Common myeloid progenitor, CD34-positive (primary cell): ENCODE data around the gene TMEM109.

Experiments used
- CTCF ChIA-PET: fragments of 350-600 bp; sonication (Branson Sonifier 250); formaldehyde crosslinking; loops from one replicate; lab custom pipeline; 2021; ENCODE audit warnings: antibody characterized with exemption; lab: Charles Lee
- POLR2A ChIA-PET: fragments of 350-600 bp; sonication (Branson Sonifier 250); formaldehyde crosslinking; loops from one replicate; lab custom pipeline; 2021; ENCODE audit warnings: antibody characterized with exemption; lab: Charles Lee
- DNase-seq, 3 donors: peaks; one replicate each; pipeline versions ENCODE4 v3.0.0 to v3.0.0-alpha.2; 2013
- H3K27ac ChIP-seq, 2 experiments: 1 replicate in 1 of 2; 2 replicates in 1 of 2; pipeline ENCODE4 v1.7.0; 2013; ENCODE audit warnings: inconsistent platforms in 2 of 2, low read length in 2 of 2, mild to moderate bottlenecking in 2 of 2, low read depth in 1 of 2, moderate library complexity in 1 of 2; ENCODE audit not compliant: severe bottlenecking in 2 of 2, insufficient read depth in 1 of 2, poor library complexity in 1 of 2
- H3K27me3 ChIP-seq, 5 experiments: replicated peaks in 2 of 5; 1 replicate in 3 of 5; 2 replicates in 2 of 5; pipeline versions ENCODE4 v1.6.1 to v1.7.0; 2013; ENCODE audit warnings: low read length in 4 of 5, mild to moderate bottlenecking in 2 of 5, moderate library complexity in 2 of 5, inconsistent platforms in 1 of 5; ENCODE audit not compliant: insufficient read depth in 5 of 5, control insufficient read depth in 4 of 5
- H3K36me3 ChIP-seq, 4 experiments: 1 replicate in 2 of 4; 2 replicates in 2 of 4; pipeline versions ENCODE4 v1.6.1 to v1.7.0; 2013; ENCODE audit warnings: low read length in 3 of 4, control low read depth in 1 of 4, mild to moderate bottlenecking in 1 of 4; ENCODE audit not compliant: control insufficient read depth in 4 of 4, insufficient read depth in 4 of 4
- H3K4me1 ChIP-seq, 4 experiments: 1 replicate in 3 of 4; 2 replicates in 1 of 4; pipeline versions ENCODE4 v1.6.1 to v1.7.1; 2013; ENCODE audit warnings: low read length in 3 of 4, mild to moderate bottlenecking in 3 of 4, control low read depth in 1 of 4, inconsistent platforms in 1 of 4, moderate library complexity in 1 of 4; ENCODE audit not compliant: control insufficient read depth in 4 of 4, insufficient read depth in 4 of 4; ENCODE audit errors: control extremely low read depth in 1 of 4
- H3K4me3 ChIP-seq, 7 experiments: 1 replicate in 4 of 7; 2 replicates in 3 of 7; pipeline versions ENCODE4 v1.5.1 to v1.7.0; 2013; ENCODE audit warnings: mild to moderate bottlenecking in 7 of 7, low read length in 6 of 7, moderate library complexity in 6 of 7, inconsistent platforms in 2 of 7, low read depth in 2 of 7, control low read depth in 1 of 7; ENCODE audit not compliant: insufficient read depth in 4 of 7, control insufficient read depth in 1 of 7; ENCODE audit errors: extremely low read depth in 1 of 7
- H3K9me3 ChIP-seq, 5 experiments: 1 replicate in 4 of 5; 2 replicates in 1 of 5; pipeline versions ENCODE4 v1.6.1 to v1.7.1; 2013; ENCODE audit warnings: low read length in 4 of 5, mild to moderate bottlenecking in 2 of 5, inconsistent platforms in 1 of 5, low read depth in 1 of 5, moderate library complexity in 1 of 5; ENCODE audit not compliant: control insufficient read depth in 4 of 5, insufficient read depth in 2 of 5; ENCODE audit errors: control extremely low read depth in 1 of 5
- WGBS: methylation state at CpG from one replicate; pipeline ENCODE4 v1.1.5; 2013; ENCODE audit not compliant: insufficient coverage; 5-methylcytosine and 5-hydroxymethylcytosine counted together

TMEM109 gene

GRCh38 chr11:60939301-60939700 lies 25.3 kb downstream of the TMEM109 start:
- Histone ChIP-seq H3K36me3 (no peaks in the 10 kb centered on the region), H3K4me3 (no peak overlapping the region), H3K27me3 (peaks cover 0 to 11% (median 2%) of the 10 kb centered on the region in 5 experiments), H3K4me1 (no peaks in the 10 kb centered on the region), H3K27ac (no peak overlapping the region), H3K9me3 (peaks cover 0 to 2% (median 0%) of the 10 kb centered on the region in 5 experiments)
- POLR2A ChIA-PET: no interaction called here
- DNase-seq: no peak
- CTCF ChIA-PET: interaction anchor here (2.1 kb wide), 1 partner anchor 10 kb away, joined by 6 read pairs; no protein-coding TSS in a partner anchor
- whole genome bisulfite sequencing: 96% methylated on average over 5 of the region's 7 CpGs

DNA sequence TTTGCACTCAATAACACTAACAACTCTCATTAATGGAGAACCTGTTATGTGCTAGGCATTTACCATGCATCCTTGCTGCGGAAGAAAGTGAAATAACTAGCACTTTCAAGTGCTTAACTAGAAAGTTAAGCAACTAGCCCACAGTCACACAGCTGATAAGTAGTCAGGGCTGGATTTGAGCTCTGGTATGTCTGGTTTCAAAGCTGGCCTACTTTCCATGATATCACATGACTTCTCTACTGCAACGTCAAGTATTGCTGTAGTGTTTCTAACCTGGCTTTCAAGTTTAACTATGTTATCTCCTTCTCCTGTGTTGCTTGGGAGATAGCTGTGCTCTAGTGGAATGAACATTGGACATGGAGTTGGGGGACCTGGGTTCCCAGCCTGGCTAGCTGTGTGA lies 25.9 kb downstream of the TMEM109 start:
- DNase-seq: no peak
- H3K27ac ChIP-seq: no peak overlapping the region
- ChIA-PET POLR2A (no interaction called here), CTCF (interaction anchor here (0.9 to 2.1 kb wide), 5 partner anchors 10 to 74 kb away, joined by 3 to 12 read pairs (median 4); no protein-coding TSS in a partner anchor)
- no peak overlapping the region for H3K4me3 ChIP-seq
- H3K9me3 ChIP-seq: peaks cover 0 to 2% (median 0%) of the 10 kb centered on the region in 5 experiments
- H3K36me3 ChIP-seq: no peaks in the 10 kb centered on the region
- H3K4me1 ChIP-seq: no peaks in the 10 kb centered on the region
- H3K27me3 ChIP-seq: peaks cover 0 to 11% (median 5%) of the 10 kb centered on the region in 5 experiments
- 100% methylated on average over 1 of the region's 2 CpGs for WGBS

- CTCF ChIA-PET: interaction anchor here (1.2 to 2.1 kb wide), 5 partner anchors 8 to 111 kb away, joined by 3 to 6 read pairs (median 5); no protein-coding TSS in a partner anchor
Measured at GRCh38 chr11:60941371-60942119, 27.6 kb downstream of the TMEM109 start.

DNA sequence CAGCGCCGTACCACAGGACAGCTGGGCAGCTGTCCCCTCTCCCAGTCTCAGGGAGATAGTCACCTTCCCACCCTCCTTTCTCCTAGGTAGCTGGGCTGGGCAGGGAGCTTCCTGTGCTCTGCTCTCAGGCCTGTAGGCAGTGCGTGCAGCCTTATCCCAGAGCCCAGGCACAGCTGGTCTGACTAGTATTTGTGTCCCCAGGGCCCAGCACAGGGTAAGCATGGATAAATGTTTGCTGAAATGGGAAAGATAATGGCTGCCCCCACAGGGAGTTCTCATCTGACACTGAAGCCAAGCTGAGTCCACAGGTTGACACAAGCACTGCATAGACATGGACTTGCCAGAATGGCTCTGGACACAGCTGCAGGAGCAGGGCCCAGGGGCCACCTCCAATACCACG lies 28.3 kb downstream of the TMEM109 start:
- no peaks in the 10 kb centered on the region for H3K36me3 ChIP-seq
- H3K4me3 ChIP-seq: no peak overlapping the region
- H3K27ac ChIP-seq: no peak overlapping the region
- CTCF ChIA-PET: interaction anchor here (1.0 to 1.6 kb wide), 5 partner anchors 12 to 111 kb away, joined by 3 to 6 read pairs (median 4); no protein-coding TSS in a partner anchor
- H3K27me3 ChIP-seq: peaks cover 0 to 15% (median 5%) of the 10 kb centered on the region in 5 experiments
- POLR2A ChIA-PET: no interaction called here
- 95% methylated on average over 3 of the region's 4 CpGs for WGBS
- H3K9me3 ChIP-seq: peaks cover 0 to 2% (median 0%) of the 10 kb centered on the region in 5 experiments
- no peak for DNase-seq
- peaks cover 0 to 3% (median 0%) of the 10 kb centered on the region in 4 experiments for H3K4me1 ChIP-seq

More at GRCh38 chr11:60941371-60942119, 27.6 kb downstream of the TMEM109 start:
- Histone ChIP-seq H3K27ac (no peak overlapping the region), H3K4me3 (no peak overlapping the region), H3K9me3 (peaks cover 0 to 2% (median 0%) of the 10 kb centered on the region in 5 experiments), H3K36me3 (no peaks in the 10 kb centered on the region), H3K4me1 (peaks cover 0 to 3% (median 0%) of the 10 kb centered on the region in 4 experiments), H3K27me3 (peaks cover 0 to 10% (median 5%) of the 10 kb centered on the region in 5 experiments)
- POLR2A ChIA-PET: no interaction called here
- DNase-seq: no peak
- WGBS: 94% methylated on average over 4 of the region's 6 CpGs

DNA sequence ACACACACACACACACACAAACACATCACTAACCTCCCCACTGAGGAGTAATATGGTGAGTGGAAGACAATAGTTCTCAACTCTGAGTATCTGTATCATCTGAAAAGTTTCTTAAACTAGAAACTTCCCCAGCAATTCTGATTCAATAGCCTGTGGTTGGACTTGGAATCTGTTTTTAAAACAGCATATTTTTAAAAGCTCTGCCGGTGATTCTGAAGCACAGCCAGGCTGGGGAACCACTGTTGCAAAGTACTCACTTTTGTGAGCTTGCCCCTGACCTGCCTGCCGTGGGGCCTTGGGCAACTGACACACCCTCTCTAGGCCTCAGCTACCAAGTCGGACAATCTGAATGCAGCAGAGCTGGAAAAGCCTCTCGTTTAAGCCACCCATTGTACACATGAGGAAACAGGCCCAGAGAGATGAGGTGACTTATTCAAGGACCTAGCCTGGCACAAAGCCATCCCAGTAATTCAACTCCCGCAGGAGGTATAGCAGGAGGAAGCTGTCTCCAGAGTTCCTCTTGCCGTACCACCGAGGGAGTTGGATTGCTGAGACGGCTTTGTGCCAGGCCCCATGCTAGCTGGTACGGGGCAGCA lies 29.1 kb downstream of the TMEM109 start:
- ChIA-PET POLR2A (interaction anchor here (0.7 kb wide), 1 partner anchor 130 kb away, joined by 3 read pairs; no protein-coding TSS in a partner anchor), CTCF (interaction anchor here (1.0 to 1.3 kb wide), 3 partner anchors 15 to 35 kb away, joined by 3 to 6 read pairs (median 4); no protein-coding TSS in a partner anchor)
- Histone ChIP-seq H3K36me3 (no peaks in the 10 kb centered on the region), H3K4me1 (peaks cover 0 to 3% (median 0%) of the 10 kb centered on the region in 4 experiments), H3K4me3 (no peak overlapping the region), H3K27me3 (peaks cover 0 to 15% (median 7%) of the 10 kb centered on the region in 5 experiments), H3K27ac (no peak overlapping the region), H3K9me3 (peaks cover 0 to 2% (median 0%) of the 10 kb centered on the region in 5 experiments)
- DNase-seq: no peak
- WGBS: 96% methylated on average over 7 of the region's 9 CpGs

DNA sequence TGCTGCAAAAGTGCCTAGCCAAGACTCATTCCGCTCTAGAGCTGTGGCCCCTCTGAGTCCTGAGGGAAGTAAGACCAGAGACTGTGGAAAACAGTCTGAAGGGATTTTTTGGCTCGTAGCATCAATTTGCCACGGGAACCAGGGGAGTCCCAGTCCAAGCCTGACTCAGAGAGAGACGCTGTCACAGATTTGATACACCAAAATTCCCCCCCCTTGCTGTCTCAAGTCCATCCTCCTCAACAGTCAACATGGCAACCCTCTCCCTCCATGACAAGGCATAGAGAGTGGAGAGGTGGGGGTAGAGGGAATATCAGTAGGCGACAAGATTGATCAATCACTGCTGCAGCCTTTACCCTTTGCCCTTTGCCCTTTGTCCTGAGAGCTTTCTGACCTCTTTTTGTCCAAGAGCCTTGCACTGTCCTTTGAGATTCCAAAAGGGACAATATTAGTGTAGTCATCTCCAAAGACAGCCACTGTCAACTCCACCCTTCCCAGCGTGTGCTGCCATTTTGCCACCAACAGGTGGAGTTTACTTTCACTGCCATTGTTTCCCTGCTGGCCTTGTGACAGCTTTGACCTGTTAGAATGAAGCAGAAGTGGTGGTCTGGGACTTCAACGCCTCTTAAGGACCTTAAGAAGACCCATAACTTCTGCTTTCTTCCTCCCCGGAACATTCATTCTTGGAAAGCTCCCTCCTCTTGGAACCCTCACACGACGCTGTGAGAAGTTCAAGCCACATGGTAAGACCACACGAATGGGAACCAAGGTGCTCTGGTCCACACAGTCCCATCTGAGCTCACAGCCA lies 30.7 kb downstream of the TMEM109 start:
- H3K36me3 ChIP-seq: no peaks in the 10 kb centered on the region
- H3K4me1 ChIP-seq: peaks cover 0 to 3% (median 0%) of the 10 kb centered on the region in 4 experiments
- peaks cover 0 to 27% (median 10%) of the 10 kb centered on the region in 5 experiments for H3K27me3 ChIP-seq
- ChIA-PET CTCF (interaction anchor here (1.0 to 1.5 kb wide), 4 partner anchors 9 to 28 kb away, joined by 3 to 4 read pairs (median 3); no protein-coding TSS in a partner anchor), POLR2A (no interaction called here)
- peak in 2 of 3 donors; percentile 67 to 76 for DNase-seq
- H3K9me3 ChIP-seq: peaks cover 0 to 2% (median 0%) of the 10 kb centered on the region in 5 experiments
- no peak overlapping the region for H3K27ac ChIP-seq
- 72% methylated on average over 7 of the region's 11 CpGs for WGBS
- H3K4me3 ChIP-seq: no peak overlapping the region
